NCI-H2171 treated with DMSO at 0.1 percent for 48 hours (cell line): Measurements from ENCODE around the gene SHLD2.
"Not testable (repeated sequence)": the region's sequence is repeated elsewhere in the genome, so short reads cannot be mapped to it uniquely, and the experiment has no call there.

Experiments
- DNase-seq: peaks from one replicate; lab custom pipeline; 2025; lab: John Stamatoyannopoulos, UW

SHLD2 gene

DNA sequence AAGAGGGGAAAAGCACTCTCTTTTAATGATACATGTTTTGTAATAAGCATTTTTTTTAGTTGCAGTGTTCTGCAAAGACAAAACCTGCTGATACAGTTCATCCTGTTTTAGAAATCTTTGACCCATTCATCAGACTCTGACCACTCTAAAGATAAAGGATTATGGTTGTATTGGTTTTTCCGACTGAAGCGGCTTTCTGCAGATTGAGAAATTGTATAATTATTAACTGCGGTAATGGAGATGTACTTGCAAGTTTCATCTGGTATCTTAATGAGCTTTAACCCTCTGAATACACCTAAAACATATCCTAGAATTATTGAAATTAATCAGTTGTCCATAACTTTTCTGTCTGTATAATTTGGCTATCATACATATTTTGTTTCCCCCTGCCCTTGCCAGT is 50.6 kb downstream of the SHLD2 start:
- not testable (repeated sequence) for DNase-seq

DNA sequence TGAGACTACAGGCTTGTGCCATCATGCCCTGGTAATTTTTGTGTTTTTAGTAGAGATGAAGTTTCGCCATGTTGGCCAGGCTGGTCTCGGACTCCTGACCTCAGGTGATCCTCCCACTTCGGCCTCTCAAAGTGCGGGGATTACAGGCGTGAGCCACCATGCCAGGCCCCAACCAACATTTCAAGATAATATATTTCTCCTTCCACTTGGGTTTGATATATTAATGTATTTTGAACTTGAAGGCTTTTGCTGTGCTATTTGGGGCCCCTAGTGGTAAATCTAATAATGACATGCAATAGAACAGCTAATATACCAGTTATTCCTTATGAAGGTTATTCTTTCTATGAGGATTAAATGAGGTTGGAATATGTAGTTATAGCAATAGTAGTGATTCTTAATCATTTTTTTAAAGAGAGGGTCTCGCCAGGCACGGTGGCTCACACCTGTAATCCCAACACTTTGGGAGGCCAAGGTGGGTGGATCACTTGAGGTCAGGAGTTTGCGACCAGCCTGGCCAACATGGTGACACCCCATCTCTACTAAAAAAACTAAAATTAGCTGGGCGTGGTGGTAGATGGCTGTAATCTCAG is 54.1 kb downstream of the SHLD2 start:
- DNase-seq = not testable (repeated sequence)

DNA sequence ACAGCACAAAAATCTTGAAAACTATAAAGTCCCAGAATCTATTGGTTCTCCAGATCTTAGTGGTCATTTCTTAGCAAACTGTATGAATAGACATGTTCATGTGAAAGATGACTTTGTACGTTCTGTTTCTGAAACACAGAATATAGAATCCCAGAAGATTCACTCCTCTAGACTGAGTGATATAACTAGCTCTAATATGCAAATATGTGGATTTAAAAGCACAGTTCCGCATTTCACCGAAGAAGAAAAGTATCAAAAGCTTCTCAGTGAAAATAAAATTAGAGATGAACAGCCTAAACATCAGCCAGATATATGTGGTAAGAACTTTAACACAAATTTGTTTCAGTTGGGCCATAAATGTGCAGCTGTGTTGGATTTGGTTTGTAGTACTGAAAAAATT is 56.5 kb downstream of the SHLD2 start:
- not testable (repeated sequence) for DNase-seq

DNA sequence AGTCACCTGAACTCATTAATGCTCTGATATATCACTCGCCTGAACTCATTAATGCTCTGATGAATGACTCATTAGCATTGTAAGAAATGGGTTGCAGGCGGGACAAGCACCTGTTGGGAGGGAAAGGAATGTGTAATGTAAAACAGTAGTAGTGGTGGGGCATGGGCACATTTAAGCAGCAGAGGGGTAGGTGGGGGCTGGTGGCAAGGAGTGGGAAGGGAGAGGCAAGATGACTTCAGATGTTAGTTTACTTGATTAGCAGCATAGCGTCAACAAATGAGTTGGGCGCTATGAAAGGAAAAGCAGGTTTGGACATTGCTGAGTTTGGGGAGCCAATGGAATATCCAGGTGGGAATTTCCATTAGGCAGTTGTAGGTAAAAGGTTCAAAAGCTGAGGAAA is 61.8 kb downstream of the SHLD2 start:
- not testable (repeated sequence) for DNase-seq

DNA sequence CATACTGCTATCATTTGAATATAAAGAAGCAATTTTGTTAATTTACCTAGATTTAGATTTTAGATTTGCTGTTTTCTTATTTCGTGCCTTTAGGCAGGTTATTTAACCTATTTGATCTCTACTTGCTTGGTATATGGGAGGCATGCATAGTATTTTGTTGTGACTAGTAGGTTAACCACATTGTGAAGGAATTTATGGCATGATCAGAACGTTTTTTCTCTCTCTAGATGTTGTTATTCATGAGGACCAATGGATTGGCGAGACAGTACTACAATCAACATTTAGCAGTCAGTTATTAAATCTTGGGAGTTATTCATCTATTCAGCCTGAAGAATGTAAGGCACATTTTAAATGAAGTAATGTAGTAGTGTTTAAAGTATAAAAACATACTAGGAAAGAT is 62.8 kb downstream of the SHLD2 start:
- not testable (repeated sequence) for DNase-seq

DNA sequence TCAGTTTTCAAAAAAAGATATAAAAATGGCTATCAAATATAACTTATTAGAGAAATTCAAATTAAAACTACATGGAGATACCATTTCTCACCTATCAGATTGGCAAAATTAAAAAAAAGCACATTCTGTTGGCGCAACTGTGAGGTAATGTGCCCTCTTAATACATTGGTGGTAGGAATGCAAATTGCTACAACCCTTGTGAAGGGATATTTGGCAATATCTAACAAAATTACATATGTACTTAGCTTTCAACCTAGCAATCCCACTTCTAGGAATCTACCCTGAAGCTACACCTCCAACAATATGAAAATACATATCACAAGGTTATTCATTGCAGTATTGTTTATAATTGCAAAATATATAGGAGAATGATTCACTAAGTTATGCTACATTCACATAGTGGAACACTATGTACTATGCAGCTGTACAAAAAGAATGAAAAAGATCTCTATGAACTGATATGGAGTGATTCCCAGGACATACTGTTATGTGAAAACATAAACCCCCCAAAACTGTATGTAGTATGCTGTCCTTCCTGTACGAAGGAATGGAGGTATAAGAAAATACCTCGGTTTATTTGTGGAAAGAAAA is 67.8 kb downstream of the SHLD2 start:
- DNase-seq = not testable (repeated sequence)

DNA sequence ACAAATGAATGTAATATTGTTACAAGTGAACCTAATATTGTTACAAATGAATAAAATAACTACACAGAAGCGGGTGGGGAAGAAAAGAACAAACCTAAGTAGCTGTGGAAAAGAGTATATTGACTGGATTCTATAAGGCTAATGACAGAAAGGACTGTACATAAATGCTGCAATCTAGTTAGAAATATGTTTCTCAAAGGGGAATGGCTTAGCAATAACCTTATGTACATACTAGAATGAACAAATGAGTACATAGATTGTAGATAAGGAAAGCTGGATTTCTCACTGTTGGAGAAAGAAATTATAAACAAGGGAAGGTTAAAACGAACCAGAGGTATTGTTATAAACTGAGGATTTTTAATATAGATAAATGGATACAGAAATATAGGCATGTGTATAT is 68.4 kb downstream of the SHLD2 start:
- not testable (repeated sequence) for DNase-seq

DNA sequence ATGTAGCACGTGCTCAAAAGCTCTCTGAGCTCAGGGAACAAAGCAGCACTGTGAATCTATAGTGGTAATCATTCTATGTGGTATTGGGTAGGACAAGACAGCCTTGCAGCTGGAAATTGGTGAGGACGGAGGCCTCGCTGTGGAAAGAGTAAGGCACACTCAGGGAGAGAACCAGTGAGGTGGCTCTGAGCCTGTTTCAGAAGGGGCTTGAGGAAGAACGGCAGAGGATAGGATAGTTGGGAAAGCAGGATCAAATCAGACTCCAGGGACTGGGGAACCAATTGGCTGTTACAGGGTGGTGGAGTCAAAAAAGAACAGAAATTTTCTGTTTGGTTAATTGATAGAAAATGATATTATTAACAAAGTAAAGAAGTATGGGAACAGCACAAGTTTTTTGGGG is 74.9 kb downstream of the SHLD2 start:
- DNase-seq = not testable (repeated sequence)

DNA sequence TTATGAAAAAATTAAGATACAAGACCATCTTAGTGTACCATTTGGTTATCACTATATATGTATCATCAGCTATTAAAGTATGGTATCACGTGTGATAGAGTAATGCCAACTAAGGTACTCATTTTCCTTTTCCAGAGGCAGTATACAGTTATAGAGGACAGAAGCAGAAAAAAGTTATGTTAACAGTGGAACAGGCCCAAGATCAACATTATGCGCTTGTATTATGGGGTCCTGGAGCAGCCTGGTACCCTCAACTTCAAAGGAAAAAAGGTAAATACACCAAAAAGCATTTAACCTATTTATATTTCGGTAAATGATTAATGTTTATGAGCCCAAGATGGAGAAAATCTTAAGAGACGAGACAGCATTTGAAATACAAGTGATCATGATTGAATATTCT is 75.7 kb downstream of the SHLD2 start:
- DNase-seq = not testable (repeated sequence)

DNA sequence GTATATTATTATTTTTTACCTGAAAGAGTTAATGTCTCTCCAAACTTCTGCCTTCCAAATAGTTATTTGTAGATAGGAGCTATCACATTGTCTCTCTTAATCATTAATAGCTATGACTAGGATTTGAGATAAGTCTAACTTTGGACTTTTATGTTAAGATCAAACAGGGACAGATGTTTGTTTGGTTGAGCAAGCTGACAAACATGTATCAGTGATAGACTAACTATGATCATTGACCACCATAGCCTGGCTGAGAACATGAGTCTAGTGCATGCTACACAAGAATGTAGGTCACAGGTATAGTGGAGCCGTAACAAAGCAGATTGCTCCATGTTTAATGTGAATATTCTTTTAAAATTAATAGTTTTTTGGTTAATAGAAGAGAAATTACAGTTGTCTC is 76.7 kb downstream of the SHLD2 start:
- DNase-seq = not testable (repeated sequence)

DNA sequence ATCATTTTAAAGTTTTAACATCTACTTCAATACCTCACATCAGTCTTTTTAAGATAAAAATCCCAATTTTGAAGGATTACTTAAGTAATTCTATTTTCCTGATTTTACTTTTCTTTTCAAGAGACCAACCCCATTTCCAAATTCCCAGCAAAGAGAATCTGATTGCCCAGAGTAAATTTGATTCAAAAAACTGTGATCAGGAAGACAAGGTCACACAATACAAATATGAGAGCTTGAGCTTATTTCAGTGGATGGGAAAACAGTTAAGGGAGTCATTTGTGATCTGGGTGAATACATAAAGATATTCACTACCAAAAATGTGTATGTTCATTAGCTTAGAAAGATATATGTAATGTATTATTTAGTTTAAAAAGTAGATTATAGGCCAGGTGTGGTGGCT is 77.2 kb downstream of the SHLD2 start:
- not testable (repeated sequence) for DNase-seq

DNA sequence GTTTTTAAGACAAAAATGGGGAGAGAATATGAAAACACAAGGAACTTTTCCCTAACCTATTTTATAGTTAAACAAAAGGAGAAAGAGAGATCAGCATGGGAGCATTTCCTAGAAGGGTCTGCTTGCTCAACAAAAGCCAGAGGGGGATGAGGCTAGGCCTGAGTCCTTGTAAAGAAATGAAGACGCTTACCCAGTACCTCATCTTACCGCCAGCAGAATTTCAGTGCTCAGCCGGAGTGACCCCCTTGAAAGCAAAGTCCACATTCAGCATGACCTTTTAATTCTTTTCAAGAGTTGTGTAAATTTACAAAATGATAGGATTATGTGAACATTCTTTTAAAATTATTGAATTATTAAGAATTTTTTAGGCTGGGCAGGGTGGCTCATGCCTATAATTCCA is 82.6 kb downstream of the SHLD2 start:
- not testable (repeated sequence) for DNase-seq

DNA sequence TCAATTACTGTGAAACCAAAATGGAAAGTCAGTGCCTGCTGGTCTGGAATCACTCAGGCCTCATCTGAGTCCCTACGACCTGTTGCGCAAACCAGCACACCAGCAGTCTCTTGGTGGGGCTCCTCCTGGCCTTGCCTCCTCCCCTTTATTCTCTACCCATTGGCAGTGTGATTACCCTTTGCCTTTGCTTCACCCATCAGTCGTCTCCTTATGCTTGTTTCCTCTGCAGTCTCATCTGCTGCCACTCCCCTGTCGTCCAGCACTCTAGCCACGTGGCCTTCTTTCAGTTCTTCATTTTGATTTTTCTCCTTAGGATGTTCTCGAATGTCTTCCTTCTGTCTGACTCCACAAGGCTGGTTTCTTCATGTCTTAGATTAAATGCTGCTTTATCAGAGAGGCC is 89.4 kb downstream of the SHLD2 start:
- DNase-seq = not testable (repeated sequence)

DNA sequence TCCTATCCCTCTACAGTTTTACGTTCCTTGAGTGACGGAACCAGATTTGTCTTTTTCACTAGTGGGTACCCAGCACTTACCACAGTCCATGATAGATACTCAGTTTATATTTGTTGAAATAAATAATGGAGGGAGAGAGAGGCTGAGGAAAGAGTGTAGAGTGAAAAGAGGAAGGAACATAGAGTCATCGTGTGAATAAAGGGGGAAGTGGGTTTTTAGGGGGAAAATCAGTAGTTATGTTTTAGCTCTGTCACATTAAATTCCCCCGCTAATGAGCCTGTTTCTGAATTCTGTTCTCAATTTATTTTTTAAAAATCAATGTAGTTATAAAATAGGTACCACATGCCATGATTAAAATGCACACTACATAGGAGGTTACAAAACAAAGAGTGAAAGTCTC is 91.0 kb downstream of the SHLD2 start:
- not testable (repeated sequence) for DNase-seq

DNA sequence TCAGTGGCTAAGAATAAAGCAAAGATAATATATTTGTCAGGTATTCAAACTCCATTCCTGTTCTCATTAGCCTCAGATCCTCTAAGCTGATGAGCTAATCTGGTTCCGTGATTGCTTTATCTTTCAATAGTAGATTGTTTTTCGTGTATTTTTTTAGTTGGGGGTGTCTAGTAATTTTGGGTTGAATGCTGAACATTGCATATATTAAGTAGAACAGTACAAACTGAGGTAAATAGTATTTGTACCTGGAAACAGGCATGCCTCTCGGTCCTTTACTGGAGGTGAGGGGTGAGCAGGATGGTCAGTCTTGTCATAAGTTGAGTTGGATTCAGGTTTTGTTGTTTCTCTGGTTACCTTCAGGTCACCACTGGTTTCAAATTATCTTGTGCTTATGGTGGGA is 92.6 kb downstream of the SHLD2 start:
- not testable (repeated sequence) for DNase-seq

DNA sequence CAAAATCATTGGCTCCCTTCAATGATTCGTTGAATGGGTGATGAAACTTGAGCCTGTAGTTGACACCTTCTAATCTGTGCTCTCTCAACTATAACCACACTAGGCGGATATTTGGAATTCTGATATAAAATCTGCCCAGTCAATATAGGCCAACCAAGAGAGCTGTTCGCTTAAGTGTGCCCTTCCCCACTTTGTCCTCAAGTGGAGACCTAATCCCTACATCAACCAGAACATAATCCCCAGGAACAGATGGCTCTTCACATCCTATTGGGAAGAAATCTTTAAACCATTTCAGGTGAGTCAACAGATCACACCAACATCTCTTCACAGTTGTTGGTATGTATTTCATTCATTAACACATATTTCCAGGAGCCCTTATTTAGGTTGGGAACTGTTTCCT is 96.8 kb downstream of the SHLD2 start:
- peak; percentile 40 for DNase-seq

DNA sequence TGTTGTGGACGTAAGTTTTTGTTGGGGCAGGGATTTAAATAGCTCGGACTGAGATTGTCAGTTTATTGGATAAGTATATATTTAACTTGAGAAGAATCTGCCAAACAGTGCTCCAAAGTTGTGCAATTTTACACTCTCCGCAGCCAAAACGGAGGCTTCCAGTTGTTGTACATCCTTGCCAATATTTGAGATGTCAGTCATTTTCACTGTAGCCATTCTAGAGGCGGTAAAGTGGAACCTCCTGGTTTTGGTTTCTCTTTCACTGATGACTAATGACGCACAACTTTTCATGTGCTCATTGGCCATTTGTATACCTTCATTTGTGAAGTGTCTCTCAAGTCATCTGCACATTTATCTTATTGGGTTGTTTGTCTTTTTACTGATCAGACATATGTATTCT is 105.9 kb downstream of the SHLD2 start:
- DNase-seq = not testable (repeated sequence)

DNA sequence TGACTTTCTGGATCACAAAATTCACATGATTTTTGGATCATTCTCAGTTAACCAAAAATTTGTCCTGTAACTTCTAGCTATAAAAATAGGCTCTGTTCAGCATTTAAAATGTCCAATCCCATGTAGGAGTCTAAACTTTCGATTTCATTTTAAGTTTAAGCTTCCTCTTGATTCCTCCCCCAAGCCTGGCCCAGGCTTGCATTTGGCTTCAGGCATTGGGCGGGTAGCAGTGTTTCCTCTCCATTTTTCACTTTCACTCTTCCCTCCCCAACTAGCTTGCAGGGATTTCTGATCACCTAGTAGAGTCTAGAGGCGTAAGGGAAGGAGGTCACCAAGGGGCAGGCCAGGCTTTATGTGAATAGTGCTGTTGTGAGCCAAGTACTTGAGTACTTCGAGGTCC is 109.8 kb downstream of the SHLD2 start:
- DNase-seq = not testable (repeated sequence)

DNA sequence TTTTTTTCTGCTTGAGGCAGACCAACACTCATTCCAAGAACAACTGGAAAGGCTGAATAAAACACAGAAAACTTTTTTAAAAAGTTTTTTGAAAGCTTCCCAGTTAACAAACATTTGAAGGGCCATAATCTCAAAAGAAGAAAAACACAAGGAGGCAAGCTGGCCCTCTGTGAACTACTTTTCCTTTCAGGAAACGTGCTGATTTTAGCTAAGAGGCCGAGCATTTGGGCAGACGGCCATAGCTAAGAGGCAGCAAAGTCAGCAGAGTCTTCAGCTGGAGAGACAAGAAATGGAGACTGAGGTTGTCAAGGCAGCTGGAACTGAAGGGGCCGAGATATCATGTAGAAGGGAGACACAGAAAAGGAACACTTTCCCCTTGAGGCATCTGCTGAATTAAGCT is 111.9 kb downstream of the SHLD2 start:
- not testable (repeated sequence) for DNase-seq

DNA sequence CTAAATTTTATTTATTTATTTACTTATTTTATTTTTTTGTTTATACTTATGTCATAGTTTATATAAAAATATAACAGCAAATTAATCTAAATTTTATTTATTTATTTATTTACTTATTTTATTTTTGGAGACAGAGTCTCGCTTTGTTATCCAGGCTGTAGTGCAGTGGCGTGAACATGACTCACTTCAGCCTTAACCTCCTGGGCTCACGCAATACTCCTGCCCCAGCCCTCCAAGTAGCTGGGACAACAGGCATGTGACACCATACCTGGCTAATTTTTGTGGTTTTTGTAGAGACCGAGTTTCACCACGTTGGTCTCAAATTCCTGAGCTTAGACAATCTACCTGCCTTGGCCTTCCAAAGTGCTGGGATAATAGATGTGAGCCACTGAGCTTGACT is 115.3 kb downstream of the SHLD2 start:
- not testable (repeated sequence) for DNase-seq

DNA sequence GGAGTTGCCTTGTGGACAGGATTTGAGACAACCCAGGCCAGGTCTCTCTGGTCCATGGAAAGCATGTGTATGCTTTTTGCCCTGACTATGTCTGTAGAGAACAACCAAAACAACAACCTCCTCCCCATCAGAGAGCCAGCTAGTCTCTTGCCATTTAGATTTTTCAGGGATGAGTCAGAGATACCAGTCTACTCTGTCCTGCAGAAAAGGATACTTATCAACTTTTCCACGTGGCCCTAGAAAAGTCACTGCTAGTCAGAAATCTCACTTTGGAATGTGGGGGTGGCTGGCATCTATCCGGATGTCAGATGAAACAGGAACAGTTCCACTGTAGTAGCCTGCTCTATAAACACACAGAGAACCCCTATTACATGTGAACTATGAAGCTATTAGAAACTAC is 116.8 kb downstream of the SHLD2 start:
- DNase-seq = not testable (repeated sequence)

DNA sequence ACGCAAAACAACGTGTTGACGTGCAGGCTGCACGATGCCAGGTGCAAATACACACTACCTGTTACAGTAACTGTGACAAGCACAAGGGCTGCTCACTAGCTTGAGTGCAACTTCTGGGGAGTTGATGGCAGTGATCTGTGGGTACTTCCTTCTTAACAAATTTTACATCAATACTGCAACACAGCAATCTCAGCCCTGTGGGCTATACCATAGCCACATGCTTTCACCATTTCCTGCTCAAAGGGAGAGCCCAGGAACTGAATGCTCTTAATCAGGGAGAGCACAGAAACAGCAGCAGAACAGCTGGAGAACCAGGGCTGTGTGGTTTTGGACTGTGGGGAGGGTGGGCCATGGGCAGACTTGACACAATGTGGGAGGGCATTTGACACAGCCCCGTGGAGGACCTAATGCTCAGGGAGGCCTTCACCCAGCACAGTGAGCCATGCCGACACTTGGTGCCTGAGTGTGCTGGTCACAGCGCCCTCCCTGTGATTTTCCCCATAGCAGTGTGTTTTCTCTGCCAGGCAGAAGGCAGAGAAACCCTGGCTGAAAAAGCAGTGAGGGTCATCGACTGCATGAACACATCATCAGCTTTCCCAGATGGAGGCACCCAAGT is 118.3 kb downstream of the SHLD2 start:
- not testable (repeated sequence) for DNase-seq

DNA sequence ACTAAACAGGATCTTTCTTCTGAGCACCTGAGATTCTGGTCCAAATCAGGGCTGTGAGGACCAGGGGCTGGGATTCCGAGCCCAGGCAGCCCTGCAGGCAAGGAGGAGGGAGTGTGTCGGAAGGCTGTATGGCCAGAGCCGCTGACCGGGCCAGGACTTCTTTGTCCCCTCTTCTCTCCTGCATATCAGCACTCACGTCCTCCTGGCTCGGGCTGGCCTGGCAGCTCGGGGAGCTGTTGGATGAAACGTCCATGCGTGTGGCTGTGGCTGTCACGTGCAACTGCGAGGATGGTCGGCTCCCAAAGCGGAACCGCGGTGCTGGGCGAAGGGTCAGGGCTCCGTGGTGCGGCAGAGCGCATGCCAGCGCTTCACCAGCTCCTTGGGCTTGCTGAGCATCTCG is 118.8 kb downstream of the SHLD2 start:
- not testable (repeated sequence) for DNase-seq

DNA sequence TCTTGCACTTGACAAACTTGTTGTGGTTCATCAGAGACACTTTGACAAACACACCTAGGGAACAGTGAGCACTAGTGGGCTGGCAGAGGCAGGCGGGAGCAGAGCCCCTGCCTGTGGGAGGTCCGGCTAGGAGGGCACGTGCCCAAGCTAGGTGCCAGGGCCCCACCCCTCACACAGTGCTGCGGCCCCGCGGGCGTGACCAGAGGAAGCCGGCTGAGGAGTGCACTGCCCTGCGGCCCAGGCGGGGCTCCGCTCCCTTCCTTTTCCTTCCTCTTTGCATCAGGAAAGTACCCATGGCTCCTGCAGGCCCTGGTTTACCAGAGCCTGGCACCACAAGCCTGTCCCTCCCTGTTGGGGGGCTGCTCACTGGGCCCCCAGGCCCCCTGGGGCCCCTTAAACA is 121.1 kb downstream of the SHLD2 start:
- not testable (repeated sequence) for DNase-seq
